ENCODE results near the gene FOXK2. TPM values are rescaled to one million over a fixed set of nuclear protein-coding genes. Genes with fewer than 3 reads are reported as not detected.
A peak's percentile ranks its signal among the peaks of the same experiment; 100 is the strongest.

FOXK2 gene
- total RNA-seq, 1 donor from 2014 or later = 88.3 TPM

DNA sequence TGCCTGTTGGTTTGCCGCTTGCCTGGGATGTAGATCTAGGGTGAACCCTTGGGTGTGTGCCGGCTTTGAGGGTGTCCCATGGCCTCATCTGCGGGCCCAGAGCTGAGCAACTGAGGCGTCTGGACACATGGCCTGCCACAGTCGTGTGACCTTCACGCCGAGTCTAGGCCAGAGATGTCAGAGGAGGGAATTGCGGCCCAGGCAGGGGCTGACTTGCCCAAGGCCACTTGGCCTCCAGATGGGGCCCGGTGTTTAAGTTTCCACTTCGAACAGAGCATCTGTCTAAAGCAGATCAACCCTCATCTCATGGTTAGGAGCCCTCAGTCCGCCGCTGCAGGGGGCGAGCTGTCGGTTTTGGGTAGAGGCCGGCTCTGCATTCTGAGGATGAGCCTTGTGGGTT, 28.0 kb upstream of the FOXK2 start:
- no peak overlapping the region for H3K27ac Mint-ChIP-seq

DNA sequence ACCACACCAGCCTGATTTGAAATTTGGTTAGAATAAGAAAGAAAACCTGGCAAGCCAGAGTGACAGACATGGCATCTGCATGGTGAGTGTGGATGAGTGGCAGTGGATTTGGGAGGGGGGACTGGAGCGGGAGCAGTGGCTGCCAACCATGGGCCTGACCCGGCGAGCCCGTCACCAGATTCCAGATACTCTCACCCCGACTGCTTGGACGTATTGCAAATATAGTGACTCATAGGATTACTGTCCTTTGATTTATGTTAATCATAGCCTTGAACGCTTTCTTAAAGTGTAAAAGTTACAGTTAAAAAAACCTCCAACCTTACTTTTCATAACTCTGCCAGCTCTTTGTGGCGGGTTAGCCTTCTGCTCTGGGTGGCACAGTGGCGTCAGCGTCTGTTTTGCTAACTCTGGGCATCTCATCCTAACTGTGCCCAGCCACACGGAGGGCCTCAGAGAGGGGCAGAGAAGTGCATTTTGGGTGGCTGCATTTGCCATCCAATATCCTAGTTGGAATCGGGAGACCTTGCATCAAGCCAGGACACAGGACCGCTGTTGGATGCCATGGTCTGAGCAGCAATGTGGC, 26.8 kb upstream of the FOXK2 start:
- peaks cover 5% of the 10 kb centered on the region for H3K36me3 Mint-ChIP-seq
- H3K4me1 Mint-ChIP-seq = peaks cover 16% of the 10 kb centered on the region
- H3K9me3 Mint-ChIP-seq = no peaks in the 10 kb centered on the region
- TF ChIP-seq, protein P1, sequence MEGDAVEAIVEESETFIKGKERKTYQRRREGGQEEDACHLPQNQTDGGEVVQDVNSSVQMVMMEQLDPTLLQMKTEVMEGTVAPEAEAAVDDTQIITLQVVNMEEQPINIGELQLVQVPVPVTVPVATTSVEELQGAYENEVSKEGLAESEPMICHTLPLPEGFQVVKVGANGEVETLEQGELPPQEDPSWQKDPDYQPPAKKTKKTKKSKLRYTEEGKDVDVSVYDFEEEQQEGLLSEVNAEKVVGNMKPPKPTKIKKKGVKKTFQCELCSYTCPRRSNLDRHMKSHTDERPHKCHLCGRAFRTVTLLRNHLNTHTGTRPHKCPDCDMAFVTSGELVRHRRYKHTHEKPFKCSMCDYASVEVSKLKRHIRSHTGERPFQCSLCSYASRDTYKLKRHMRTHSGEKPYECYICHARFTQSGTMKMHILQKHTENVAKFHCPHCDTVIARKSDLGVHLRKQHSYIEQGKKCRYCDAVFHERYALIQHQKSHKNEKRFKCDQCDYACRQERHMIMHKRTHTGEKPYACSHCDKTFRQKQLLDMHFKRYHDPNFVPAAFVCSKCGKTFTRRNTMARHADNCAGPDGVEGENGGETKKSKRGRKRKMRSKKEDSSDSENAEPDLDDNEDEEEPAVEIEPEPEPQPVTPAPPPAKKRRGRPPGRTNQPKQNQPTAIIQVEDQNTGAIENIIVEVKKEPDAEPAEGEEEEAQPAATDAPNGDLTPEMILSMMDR (IDR thresholded peaks at IDR 0.05; ENCODE audit: unreplicated experiment) = no peak
- DNase-seq (ENCODE audit: low spot score in 2 of 2, unreplicated experiment in 2 of 2) = no peak
- H3K27ac Mint-ChIP-seq = no peak overlapping the region
- no peak overlapping the region for H3K4me3 Mint-ChIP-seq
- H3K27me3 Mint-ChIP-seq (ENCODE audit: low read depth) = no peaks in the 10 kb centered on the region

More for the DNA sequence above, 28.0 kb upstream of the FOXK2 start:
- Mint-ChIP-seq H3K27me3 (ENCODE audit: low read depth) (no peaks in the 10 kb centered on the region), H3K36me3 (peaks cover 10% of the 10 kb centered on the region), H3K4me3 (no peak overlapping the region), H3K4me1 (peaks cover 13% of the 10 kb centered on the region), H3K9me3 (no peaks in the 10 kb centered on the region)
- TF ChIP-seq, protein P1 (IDR thresholded peaks at IDR 0.05; ENCODE audit: unreplicated experiment) = no peak
- DNase-seq (ENCODE audit: low spot score in 2 of 2, unreplicated experiment in 2 of 2) = no peak

DNA sequence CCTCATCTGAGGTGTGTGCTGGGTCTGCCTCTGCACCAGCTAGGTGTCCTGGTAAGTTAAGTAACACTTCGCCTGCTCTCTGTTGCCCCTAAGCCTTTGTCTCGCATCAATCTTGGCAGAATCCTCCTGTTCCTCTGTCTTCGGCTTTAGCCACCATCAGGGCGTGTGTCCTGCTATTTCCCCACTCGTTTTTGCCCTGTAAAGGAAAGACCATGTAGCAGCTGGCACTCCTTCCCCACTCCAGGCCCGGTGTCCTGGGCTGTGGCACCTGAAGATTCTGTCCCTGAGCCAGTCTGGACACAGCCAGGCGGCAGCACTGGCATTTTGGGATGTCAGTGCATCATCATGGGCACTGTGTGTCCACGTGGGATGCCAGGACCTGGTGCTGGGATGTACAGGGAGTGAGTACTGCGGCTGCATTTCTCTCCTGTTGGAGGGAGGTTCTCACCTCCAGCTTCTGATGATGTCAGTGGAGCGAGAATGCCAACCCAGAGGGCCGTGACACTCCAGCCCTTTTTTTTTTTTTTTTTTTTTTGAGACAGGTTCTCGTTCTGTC, 26.2 kb upstream of the FOXK2 start:
- TF ChIP-seq, protein P1 (IDR thresholded peaks at IDR 0.05; ENCODE audit: unreplicated experiment) = no peak
- no peak for DNase-seq (ENCODE audit: low spot score in 2 of 2, unreplicated experiment in 2 of 2)
- Mint-ChIP-seq H3K27me3 (ENCODE audit: low read depth) (no peaks in the 10 kb centered on the region), H3K9me3 (no peaks in the 10 kb centered on the region), H3K36me3 (peaks cover 2% of the 10 kb centered on the region), H3K4me3 (no peak overlapping the region), H3K4me1 (peaks cover 20% of the 10 kb centered on the region), H3K27ac (no peak overlapping the region)

DNA sequence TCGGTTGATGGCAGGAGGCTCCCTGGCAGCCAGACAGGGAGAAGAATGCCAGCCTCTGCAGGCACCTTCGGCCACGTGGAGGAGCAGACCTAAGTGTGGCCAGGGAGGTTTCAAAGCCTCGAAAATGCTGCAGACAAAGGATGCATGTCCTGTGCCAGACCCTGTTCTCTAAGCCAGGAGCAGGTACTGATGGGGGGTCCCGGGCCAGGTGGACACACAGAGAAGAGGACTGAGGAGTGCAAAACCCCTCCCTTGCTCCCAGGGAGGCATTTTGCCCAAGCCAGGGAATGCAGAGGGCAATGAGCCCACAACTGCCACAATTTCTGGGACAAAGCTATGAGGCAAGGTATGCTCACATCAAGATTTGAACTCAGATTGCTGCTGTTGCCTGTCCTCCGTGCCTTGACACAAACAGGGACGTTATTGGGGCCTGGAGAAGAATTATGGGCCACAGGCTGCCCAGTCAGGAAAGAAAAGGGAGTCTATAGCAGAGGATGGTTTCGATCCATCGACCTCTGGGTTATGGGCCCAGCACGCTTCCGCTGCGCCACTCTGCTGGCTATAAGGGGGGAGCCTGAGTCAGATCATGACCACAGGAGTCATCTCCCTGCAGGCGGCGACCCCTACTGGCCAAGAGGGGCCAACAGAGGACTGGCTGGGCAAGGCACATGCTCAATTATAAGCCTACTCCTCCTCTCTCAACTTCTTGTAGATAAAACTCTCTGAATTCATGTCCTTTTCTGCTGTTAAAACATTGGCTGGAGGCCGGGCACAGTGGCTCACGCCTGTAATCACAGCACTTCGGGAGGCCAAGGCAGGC, 25.1 kb upstream of the FOXK2 start:
- TF ChIP-seq, protein P1 (IDR thresholded peaks at IDR 0.05; ENCODE audit: unreplicated experiment) = peak; percentile 84
- no peaks in the 10 kb centered on the region for H3K9me3 Mint-ChIP-seq
- peak overlapping the region; percentile 90 for H3K27ac Mint-ChIP-seq
- no peaks in the 10 kb centered on the region for H3K27me3 Mint-ChIP-seq (ENCODE audit: low read depth)
- peak; percentile 71 to 93 for DNase-seq (ENCODE audit: low spot score in 2 of 2, unreplicated experiment in 2 of 2)
- no peaks in the 10 kb centered on the region for H3K36me3 Mint-ChIP-seq
- H3K4me3 Mint-ChIP-seq = peak overlapping the region; percentile 59
- peaks cover 19% of the 10 kb centered on the region for H3K4me1 Mint-ChIP-seq

DNA sequence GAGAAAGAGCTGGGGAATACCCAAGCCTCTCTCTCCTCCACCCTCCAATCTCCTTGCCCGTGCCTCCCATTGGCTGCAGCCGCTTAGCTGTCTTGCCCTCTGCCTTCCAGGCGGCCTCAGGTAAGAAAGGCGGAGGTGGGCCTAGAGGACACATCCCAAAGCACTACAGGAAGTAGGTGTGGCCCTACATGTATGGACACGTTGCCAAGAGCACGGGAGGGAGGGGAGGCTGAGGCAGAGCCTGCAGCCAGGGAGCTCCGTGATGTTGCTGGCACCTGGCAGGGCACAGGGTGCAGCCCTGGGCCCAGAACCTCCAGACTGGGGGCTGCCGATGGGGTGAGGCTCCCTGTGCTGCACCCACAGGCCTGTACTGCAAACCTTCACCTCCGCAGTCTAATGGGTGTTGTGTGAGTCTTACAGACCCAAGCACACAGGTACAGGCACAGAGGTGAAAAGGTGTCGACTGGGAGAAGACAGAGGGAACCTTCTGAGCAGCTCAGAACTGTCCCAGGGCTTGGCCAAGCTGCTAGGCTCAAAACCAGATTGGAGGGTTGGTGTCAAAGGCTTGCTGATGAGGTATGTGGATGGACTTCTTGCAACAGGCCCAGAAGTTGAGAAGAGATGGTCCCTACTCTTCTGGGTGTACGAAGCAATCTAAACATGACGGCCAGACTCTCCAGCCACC, 23.5 kb upstream of the FOXK2 start:
- Mint-ChIP-seq H3K36me3 (no peaks in the 10 kb centered on the region), H3K4me3 (peak overlapping the region; percentile 75), H3K27me3 (ENCODE audit: low read depth) (no peaks in the 10 kb centered on the region), H3K4me1 (peaks cover 19% of the 10 kb centered on the region), H3K9me3 (no peaks in the 10 kb centered on the region), H3K27ac (peak overlapping the region; percentile 6)
- no peak for DNase-seq (ENCODE audit: low spot score in 2 of 2, unreplicated experiment in 2 of 2)
- TF ChIP-seq, protein P1 (IDR thresholded peaks at IDR 0.05; ENCODE audit: unreplicated experiment) = no peak
